Heart left ventricle (tissue), 16 donors: ENCODE results near the gene MAGI1. TPM values are rescaled to one million over a fixed set of nuclear protein-coding genes. Genes with fewer than 3 reads are reported as not detected.

Experiments used
- ATAC-seq, 4 donors: fragments of 200-7000 bp; cut with Tn5 transposase; one replicate each; pipeline ENCODE4 v1.9.1; 2020 to 2022; ENCODE audit warnings: moderate library complexity in 4 of 4, mild to moderate bottlenecking in 3 of 4, moderate number of reproducible peaks in 1 of 4
- DNase-seq, 5 donors: peaks; one replicate each; pipeline ENCODE4 v3.0.0-alpha.2; 2020
- H3K27ac ChIP-seq, 12 donors: fragments of 200-600 bp; sonication (generic) in 4 of 12; one replicate each; pipeline versions ENCODE4 v1.5.0 to v1.8.0; 2016 to 2022; ENCODE audit warnings: mild to moderate bottlenecking in 2 of 12
- H3K27me3 ChIP-seq, 9 donors: fragments of 200-600 bp; sonication (generic) in 2 of 9; one replicate each; pipeline versions ENCODE4 v1.5.1 to v1.8.0; 2016 to 2022; ENCODE audit warnings: mild to moderate bottlenecking in 3 of 9
- H3K36me3 ChIP-seq, 9 donors: fragments of 200-600 bp; sonication (generic) in 2 of 9; one replicate each; pipeline versions ENCODE4 v1.5.0 to v1.8.0; 2018 to 2022; ENCODE audit warnings: mild to moderate bottlenecking in 2 of 9
- H3K4me1 ChIP-seq, 12 donors: fragments of 200-600 bp; sonication (generic) in 4 of 12; one replicate each; pipeline versions ENCODE4 v1.5.0 to v1.8.0; 2016 to 2022; ENCODE audit warnings: mild to moderate bottlenecking in 3 of 12
- H3K4me3 ChIP-seq, 12 donors: fragments of 200-600 bp; sonication (generic) in 4 of 12; one replicate each; pipeline versions ENCODE4 v1.5.0 to v1.8.0; 2017 to 2022; ENCODE audit warnings: mild to moderate bottlenecking in 9 of 12, moderate library complexity in 4 of 12
- H3K9me3 ChIP-seq, 12 donors: fragments of 200-600 bp; sonication (generic) in 4 of 12; one replicate each; pipeline versions ENCODE4 v1.5.0 to v1.8.0; 2016 to 2022; ENCODE audit warnings: mild to moderate bottlenecking in 1 of 12
- CTCF ChIP-seq, 12 donors: fragments of 200-600 bp; sonication (generic) in 4 of 12; IDR thresholded peaks; one replicate each; pipeline versions ENCODE4 v1.5.0 to v1.8.0; 2018 to 2022; ENCODE audit warnings: antibody characterized with exemption in 12 of 12, mild to moderate bottlenecking in 5 of 12
- POLR2A ChIP-seq, 2 donors: fragments of 450-650 bp; IDR thresholded peaks; one replicate each; pipeline ENCODE4 v1.6.1; 2017; ENCODE audit warnings: antibody characterized with exemption in 2 of 2, mild to moderate bottlenecking in 2 of 2, moderate library complexity in 2 of 2
- WGBS, 4 donors: extraction: QIAGEN DNeasy Blood & Tissue Kit in 2 of 4; methylation state at CpG; one replicate each; pipeline versions ENCODE4 v1.1.5 to v1.1.7; 2013 to 2018; 5-methylcytosine and 5-hydroxymethylcytosine counted together
- intact Hi-C, 10 donors: fragments of 100-400 bp; cut with DNase I; formaldehyde crosslinking; loops; one replicate each; pipeline versions ENCODE4 v1.11.1 to v1.14.2; 2022
- polyA plus RNA-seq, 2 donors: library from polyadenylated mRNA; stranded (reverse); fragments of 200-250 nt; gene quantifications; one replicate each; pipeline ENCODE4 v1.2.3, GENCODE V29; 2013
- total RNA-seq, 9 donors: library from RNA; depleted of rRNA in 2 of 9; stranded (reverse); fragments of >200 nt in 2 of 9; fragmentation: NEBNext Ultra II Directional in 3 of 9; extraction: Animal tissue kit (Norgen Biotek cat#: 25700) in 3 of 9; gene quantifications; one replicate each; pipeline versions ENCODE4 v1.1.0 to v1.2.4, GENCODE V29; 2016 to 2023
- donor health status: ischemic (EF 13 %, LVEDD 7.1; RV severe dilation, severe dysfunction).
- donor health status: healthy with polysubstance abuse.
- donor health status: DM: no; HTN: yes; CAD: no.
- donor health status: DM: no; HTN: no; CAD: no.
- donor health status: ischemic (EF 25% LVEDD 6.9; RV normal size, moderate dysfunction).
- donor health status: ischemic (EF 25% LVEDD 5.7; RV mildly dilated, moderate dysfunction).
- donor health status: healthy.
- donor health status: DM: yes; HTN: yes; CAD: no.
- donor health status: ischemic (EF 35%, LVEDD 5.7; RV mildly dilated, moderate dysfunction).
- donor health status: nonischemic (EF 11% LVEDD 7.7; RV severe dilation, severe dysfunction).
- donor health status: DM: yes; HTN: yes; CAD: no.
- donor health status: PGD.
- donor health status: ischemic (EF 29% LVEDD 5.4; RV normal size, mild dysfunction).
- donor health status: nonischemic (EF 23%, LVEDD 6.1; RV moderate dilation, normal function).

The MAGI1 gene
- total and polyA plus RNA-seq, 11 donors: 18.5 to 52.1 (median 31.4) TPM

GRCh38 chr3:65890328-65890727 is 148.4 kb downstream of the MAGI1 start:
- WGBS, 4 donors: 84 to 89% (median 87%) methylated on average over 6 of the region's 6 CpGs
- H3K4me1 ChIP-seq: peaks cover 0 to 34% (median 6%) of the 10 kb centered on the region in 12 donors
- ATAC-seq (peak in 1 of 4 donors; percentile 6), DNase-seq (no peak)
- TF ChIP-seq CTCF (IDR thresholded peaks at IDR 0.05) (no peak), POLR2A (IDR thresholded peaks at IDR 0.05) (no peak)
- no peaks in the 10 kb centered on the region for H3K9me3 ChIP-seq
- H3K27me3 ChIP-seq: no peaks in the 10 kb centered on the region
- intact Hi-C loops: no loop called here
- H3K27ac ChIP-seq: no peak overlapping the region
- H3K36me3 ChIP-seq: no peaks in the 10 kb centered on the region
- no peak overlapping the region for H3K4me3 ChIP-seq

DNA sequence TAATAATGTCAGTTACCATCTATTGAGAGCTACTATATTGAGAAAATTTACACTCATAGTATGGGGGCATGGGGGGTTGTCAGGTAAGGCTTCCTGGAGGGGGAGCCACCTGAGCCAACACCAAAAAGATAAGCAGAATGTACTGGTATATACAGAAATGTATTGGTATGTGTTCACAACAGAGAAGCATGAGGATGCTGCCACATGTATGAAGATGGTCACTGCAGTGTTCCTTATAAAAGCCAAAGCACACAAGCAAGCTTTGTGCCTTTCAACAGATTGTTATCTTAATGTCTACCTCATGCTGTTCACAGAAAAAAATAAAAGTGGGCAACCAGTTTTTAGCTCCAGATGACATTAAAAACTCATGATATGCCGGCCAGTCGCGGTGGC is 149.0 kb downstream of the MAGI1 start:
- no peaks in the 10 kb centered on the region for H3K9me3 ChIP-seq
- peak overlapping the region in 6 of 12 donors; percentile 41 to 80 (median 62) for H3K27ac ChIP-seq
- H3K36me3 ChIP-seq: no peaks in the 10 kb centered on the region
- no peaks in the 10 kb centered on the region for H3K27me3 ChIP-seq
- WGBS, 4 donors: 97 to 100% (median 97%) methylated on average over 3 of the region's 3 CpGs
- H3K4me3 ChIP-seq: no peak overlapping the region
- TF ChIP-seq CTCF (IDR thresholded peaks at IDR 0.05) (no peak), POLR2A (IDR thresholded peaks at IDR 0.05) (no peak)
- peaks cover 0 to 28% (median 6%) of the 10 kb centered on the region in 12 donors for H3K4me1 ChIP-seq
- DNase-seq (no peak), ATAC-seq (peak in 3 of 4 donors; percentile 5 to 25 (median 12))
- intact Hi-C loops: loop anchor here in 2 of 10 donors (10.0 kb wide), 2 partner anchors 55 to 145 kb away; partner anchors contain the start of gene MAGI1 (in 1 of the 2)

- Histone ChIP-seq H3K27me3 (no peaks in the 10 kb centered on the region), H3K9me3 (no peaks in the 10 kb centered on the region), H3K4me1 (peaks cover 0 to 23% (median 7%) of the 10 kb centered on the region in 12 donors), H3K36me3 (no peaks in the 10 kb centered on the region), H3K4me3 (no peak overlapping the region), H3K27ac (peak overlapping the region in 11 of 12 donors; percentile 8 to 80 (median 52))
- 47 to 56% (median 52%) methylated on average over 4 of the region's 4 CpGs for WGBS, 4 donors
- intact Hi-C loops: loop anchor here in 2 of 10 donors (10.0 kb wide), 2 partner anchors 54 to 146 kb away; partner anchors contain the start of gene MAGI1 (in 1 of the 2)
- ATAC-seq (peak; percentile 87 to 97 (median 94)), DNase-seq (peak in 2 of 5 donors; percentile 19 to 21)
- no peak for TF ChIP-seq CTCF (IDR thresholded peaks at IDR 0.05)
- no peak for TF ChIP-seq POLR2A (IDR thresholded peaks at IDR 0.05)
Observed at GRCh38 chr3:65888980-65889706, 149.6 kb downstream of the MAGI1 start.

DNA sequence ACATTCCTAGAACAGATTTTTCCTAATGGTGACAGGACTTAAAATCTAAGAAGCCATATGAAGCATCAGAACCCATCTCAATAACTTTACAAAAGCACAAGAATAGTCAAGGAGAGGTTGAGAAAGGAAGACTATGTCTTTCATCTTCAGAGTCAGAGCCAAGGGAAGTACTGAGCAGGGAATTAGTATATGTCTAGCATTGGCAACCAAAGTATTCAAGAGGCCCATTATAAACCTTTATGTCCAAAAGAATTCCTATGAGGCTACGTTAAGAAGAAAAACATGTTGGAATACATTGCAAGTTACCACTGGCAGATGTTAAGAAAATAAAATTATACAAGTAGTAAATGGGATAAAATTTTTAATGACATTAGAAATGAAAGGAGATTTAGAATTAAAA is 150.5 kb downstream of the MAGI1 start:
- Histone ChIP-seq H3K36me3 (no peaks in the 10 kb centered on the region), H3K27me3 (no peaks in the 10 kb centered on the region), H3K4me1 (peaks cover 0 to 28% (median 17%) of the 10 kb centered on the region in 12 donors), H3K27ac (peak overlapping the region in 3 of 12 donors; percentile 65 to 80 (median 70)), H3K9me3 (no peaks in the 10 kb centered on the region), H3K4me3 (no peak overlapping the region)
- intact Hi-C loops: loop anchor here in 2 of 10 donors (10.0 kb wide), 2 partner anchors 53 to 147 kb away; partner anchors contain the start of gene MAGI1 (in 1 of the 2)
- DNase-seq (no peak), ATAC-seq (no peak)
- TF ChIP-seq CTCF (IDR thresholded peaks at IDR 0.05) (no peak), POLR2A (IDR thresholded peaks at IDR 0.05) (no peak)
- WGBS, 4 donors: 84 to 89% (median 85%) methylated on average over 1 of the region's 1 CpG
